Fibroblast of pulmonary artery (primary cell): ENCODE data around the gene NIPAL3.

Source experiments
- DNase-seq: peaks from one replicate; pipeline ENCODE4 v3.0.0-alpha.2; 2010; ENCODE audit warnings: low read depth
- H3K4me3 ChIP-seq: replicated peaks from 2 replicates; pipeline ENCODE4 v1.5.1; 2011; ENCODE audit warnings: low read depth, mild to moderate bottlenecking, control low read depth, low read length, moderate library complexity
- CTCF ChIP-seq: IDR thresholded peaks from 2 replicates; pipeline ENCODE4 v1.5.1; 2011; ENCODE audit warnings: mild to moderate bottlenecking, control low read depth, low read length, inconsistent platforms; ENCODE audit errors: missing control alignments

The NIPAL3 gene

GRCh38 chr1:24500448-24501048, 84.9 kb downstream of the NIPAL3 start:
- TF ChIP-seq CTCF: no peak
- DNase-seq: no peak
- H3K4me3 ChIP-seq: no peak overlapping the region

GRCh38 chr1:24501371-24502064, 85.9 kb downstream of the NIPAL3 start:
- no peak for TF ChIP-seq CTCF
- no peak overlapping the region for H3K4me3 ChIP-seq
- DNase-seq: no peak

- DNase-seq: peak; percentile 43
These were observed 86.6 kb downstream of the NIPAL3 start for GRCh38 chr1:24502065-24502708.

GRCh38 chr1:24502709-24503058, 87.1 kb downstream of the NIPAL3 start, which contains the start of gene RCAN3:
Gene RCAN3, plus strand, starts transcription at chr1:24502836. Its CDS starts 11,537 bp downstream, at chr1:24514373.
- DNase-seq: peak; percentile 68
- no peak for TF ChIP-seq CTCF
- H3K4me3 ChIP-seq: peak within 1 kb of the TSS; percentile 62

More at GRCh38 chr1:24502065-24502708, 86.6 kb downstream of the NIPAL3 start:
- TF ChIP-seq CTCF: no peak
- peak overlapping the region; percentile 62 for H3K4me3 ChIP-seq

- H3K4me3 ChIP-seq: peak overlapping the region; percentile 46
- DNase-seq: no peak
- no peak for TF ChIP-seq CTCF
These were observed 87.6 kb downstream of the NIPAL3 start for GRCh38 chr1:24503059-24503751.

- no peak overlapping the region for H3K4me3 ChIP-seq
- no peak for TF ChIP-seq CTCF
- DNase-seq: no peak
These were observed 88.4 kb downstream of the NIPAL3 start for GRCh38 chr1:24503870-24504523.
